Activated CD8-positive, alpha-beta memory T cell treated with anti-CD3 and anti-CD28 coated beads, Interleukin-2, amount 50 U/mL, for 48 hours (primary cell): ENCODE results near the gene ATF7IP.

ENCODE experiments used
- DNase-seq: peaks from one replicate; pipeline ENCODE4 v3.0.0-alpha.2; 2020

The ATF7IP gene

GRCh38 chr12:14505626-14506596, 140.4 kb downstream of the ATF7IP start:
- no peak for DNase-seq

- no peak for DNase-seq
These were observed 145.1 kb downstream of the ATF7IP start for GRCh38 chr12:14510574-14510973.

GRCh38 chr12:14514154-14514842, 148.8 kb downstream of the ATF7IP start:
- no peak for DNase-seq

- no peak for DNase-seq
These were observed 149.5 kb downstream of the ATF7IP start for GRCh38 chr12:14514946-14515345.

- DNase-seq, result no peak
These were observed 156.3 kb downstream of the ATF7IP start for GRCh38 chr12:14521822-14522221.

- DNase-seq, result no peak
These were observed 160.5 kb downstream of the ATF7IP start for GRCh38 chr12:14525964-14526363.

GRCh38 chr12:14532152-14532551, 166.7 kb downstream of the ATF7IP start:
- DNase-seq, result no peak

- no peak for DNase-seq
These were observed 171.6 kb downstream of the ATF7IP start for GRCh38 chr12:14537088-14537487.

GRCh38 chr12:14540801-14541462, 175.4 kb downstream of the ATF7IP start:
- DNase-seq, result no peak

- DNase-seq, result no peak
These were observed 180.0 kb downstream of the ATF7IP start for GRCh38 chr12:14545144-14546124.

- DNase-seq, result no peak
These were observed 182.1 kb downstream of the ATF7IP start for GRCh38 chr12:14547571-14547970.

- DNase-seq, result no peak
These were observed 183.1 kb downstream of the ATF7IP start for GRCh38 chr12:14548609-14549008.
